GM12892 (cell line): ENCODE measurements around the gene MYO1E.

ENCODE experiments used
- POLR2A ChIP-seq: IDR thresholded peaks from 2 replicates; pipeline ENCODE4 v1.6.1; 2011; ENCODE audit warnings: low read depth, low read length, control low read depth
- POLR2AphosphoS5 ChIP-seq: IDR thresholded peaks from 2 replicates; pipeline ENCODE4 v1.6.1; 2011; ENCODE audit warnings: low read depth, low read length, control low read depth
- TAF1 ChIP-seq: IDR thresholded peaks from 2 replicates; pipeline ENCODE4 v1.6.1; 2011; ENCODE audit warnings: low read depth, mild to moderate bottlenecking, control low read depth, low read length, borderline replicate concordance

DNA sequence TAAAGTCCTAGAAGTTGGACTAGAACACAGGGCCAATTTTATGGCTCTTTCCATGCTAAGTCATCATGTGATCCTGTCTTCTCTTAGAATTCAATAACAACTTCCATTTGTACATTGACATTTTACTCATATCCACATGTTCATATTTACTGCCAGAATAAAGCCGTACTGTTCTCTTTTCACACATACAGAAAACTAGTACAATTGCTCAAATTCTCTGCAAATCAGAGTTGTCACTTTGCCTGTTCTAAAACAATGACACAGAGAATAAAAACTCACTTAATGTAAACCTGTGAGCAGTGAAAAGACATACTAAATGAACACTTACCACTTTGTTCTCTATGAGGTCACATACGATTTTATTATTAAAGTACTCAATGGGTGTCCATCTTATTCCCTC lies 162.5 kb downstream of the MYO1E start:
- no peak for TF ChIP-seq POLR2A
- TF ChIP-seq TAF1: no peak
- TF ChIP-seq POLR2AphosphoS5: no peak
